ENCODE measurements around the gene TDP2.

- TF ChIP-seq POLR2A (IDR thresholded peaks at IDR 0.05), result no peak
- TF ChIP-seq CTCF (IDR thresholded peaks at IDR 0.05), result no peak
- TF ChIP-seq POLR2AphosphoS5 (IDR thresholded peaks at IDR 0.05), result no peak
Observed at GRCh38 chr6:24619661-24620060, 47.0 kb downstream of the TDP2 start.
